ENCODE data around the gene ATP2B2. TPM values are rescaled to one million over a fixed set of nuclear protein-coding genes. Genes with fewer than 3 reads are reported as not detected.
A peak's percentile ranks its signal among the peaks of the same experiment; 100 is the strongest.

Gene ATP2B2
- total and polyA plus RNA-seq, 2 of the 8 experiments (the other 6 are each of a cell fraction or from before 2014, with no cell fraction given), result 0.14 to 1.2 TPM

GRCh38 chr3:10551139-10551538, 45.8 kb upstream of the ATP2B2 start:
- no peak for FAIRE-seq
- H3K27me3 ChIP-seq (replicated peaks in 1 of 4; ENCODE audit: control insufficient read depth in 3 of 4, extremely low read depth in 1 of 4, insufficient read depth in 3 of 4, low read length in 3 of 4), result no peaks in the 10 kb centered on the region
- TF ChIP-seq, protein P1, sequence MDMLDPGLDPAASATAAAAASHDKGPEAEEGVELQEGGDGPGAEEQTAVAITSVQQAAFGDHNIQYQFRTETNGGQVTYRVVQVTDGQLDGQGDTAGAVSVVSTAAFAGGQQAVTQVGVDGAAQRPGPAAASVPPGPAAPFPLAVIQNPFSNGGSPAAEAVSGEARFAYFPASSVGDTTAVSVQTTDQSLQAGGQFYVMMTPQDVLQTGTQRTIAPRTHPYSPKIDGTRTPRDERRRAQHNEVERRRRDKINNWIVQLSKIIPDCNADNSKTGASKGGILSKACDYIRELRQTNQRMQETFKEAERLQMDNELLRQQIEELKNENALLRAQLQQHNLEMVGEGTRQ (IDR thresholded peaks at IDR 0.05; ENCODE audit: low read length), result no peak
- H3K4me1 ChIP-seq (replicated peaks in 1 of 4; ENCODE audit: control insufficient read depth in 3 of 4, insufficient read depth in 4 of 4, low read length in 3 of 4), result peaks cover 4 to 11% (median 7%) of the 10 kb centered on the region in 4 experiments; a peak in 5 of 7 replicates
- no peaks in the 10 kb centered on the region for H3K9me3 ChIP-seq (ENCODE audit: insufficient read depth in 2 of 2, low read depth in 1 of 2, low read length in 1 of 2)
- no peak overlapping the region for H3K18ac ChIP-seq (ENCODE audit: extremely low read depth, low read length)
- POLR2A ChIA-PET (ENCODE audit: partially characterized antibody), result no interaction called here
- no peak overlapping the region for H4K8ac ChIP-seq (ENCODE audit: extremely low read depth, insufficient read depth, low read length)
- H3K14ac ChIP-seq (ENCODE audit: insufficient read length), result no peak overlapping the region
- no peak overlapping the region for H2BK20ac ChIP-seq (ENCODE audit: low read length)
- no peaks in the 10 kb centered on the region for H3K79me2 ChIP-seq (ENCODE audit: control insufficient read depth in 1 of 2, insufficient read depth in 2 of 2, low read length in 2 of 2)
- peak in 1 of 2 experiments; percentile 33 for DNase-seq (ENCODE audit: low read depth in 1 of 2, low spot score in 2 of 2)
- no peak overlapping the region for H4K91ac ChIP-seq (replicated peaks; ENCODE audit: insufficient read length, low read length)
- CTCF ChIA-PET (ENCODE audit: partially characterized antibody), result interaction anchor here (0.6 to 4.7 kb wide), 6 partner anchors 10 to 509 kb away, joined by 3 to 18 read pairs (median 4); no protein-coding TSS in a partner anchor
- H2BK5ac ChIP-seq (ENCODE audit: low read depth, low read length), result no peak overlapping the region
- no peak overlapping the region for H2AK5ac ChIP-seq (ENCODE audit: low read depth, low read length)
- no peak overlapping the region for H3K4me2 ChIP-seq (ENCODE audit: insufficient read depth in 1 of 2, low read depth in 2 of 2, low read length in 2 of 2)
- 90% methylated on average over 9 of the region's 9 CpGs; no CpG with 5 or more reads in 1 of the 2 experiments for WGBS, 2 experiments (ENCODE audit: extremely low coverage in 1 of 2, insufficient coverage in 1 of 2, insufficient read length in 1 of 2, insufficient replicate concordance in 2 of 2, low coverage in 1 of 2, low lambda C conversion rate in 2 of 2, missing lambda C conversion rate in 1 of 2)
- no peak overlapping the region for H4K5ac ChIP-seq (ENCODE audit: insufficient read length, low read depth, low read length)
- H3K27ac ChIP-seq (ENCODE audit: low read depth, low read length), result no peak overlapping the region
- no peak overlapping the region for H3K56ac ChIP-seq (replicated peaks; ENCODE audit: insufficient read length, low read depth, low read length)
- no peak overlapping the region for H3K9ac ChIP-seq (replicated peaks in 1 of 4; ENCODE audit: extremely low read depth in 1 of 4, low read depth in 3 of 4, low read length in 3 of 4)
- H4K20me1 ChIP-seq (replicated peaks in 1 of 2; ENCODE audit: control insufficient read depth in 1 of 2, insufficient read depth in 2 of 2, low read length in 2 of 2), result no peaks in the 10 kb centered on the region
- H3K4ac ChIP-seq (replicated peaks; ENCODE audit: insufficient read length, low read depth, low read length), result no peak overlapping the region
- H3K79me1 ChIP-seq (ENCODE audit: low read depth, low read length), result no peaks in the 10 kb centered on the region
- H3K36me3 ChIP-seq (ENCODE audit: control insufficient read depth in 2 of 4, insufficient read depth in 4 of 4, low read length in 3 of 4), result no peaks in the 10 kb centered on the region
- H2AFZ ChIP-seq (ENCODE audit: low read length), result no peak overlapping the region
- H2BK15ac ChIP-seq (ENCODE audit: low read length), result no peak overlapping the region
- no peak overlapping the region for H3K4me3 ChIP-seq (ENCODE audit: extremely low read depth in 1 of 4, insufficient read depth in 2 of 4, low read depth in 3 of 4, low read length in 4 of 4)
- H2BK120ac ChIP-seq (replicated peaks; ENCODE audit: low read depth, low read length), result no peak overlapping the region
- H2BK12ac ChIP-seq (ENCODE audit: low read depth, low read length), result peak overlapping the region; percentile 78; the same call in 1 of the 2 replicates
- no peak overlapping the region for H3K23ac ChIP-seq (ENCODE audit: insufficient read length)
- H3K23me2 ChIP-seq (ENCODE audit: low read depth, low read length), result no peaks in the 10 kb centered on the region

Measured in H1 (cell line).